NCI-H1436 (cell line): ENCODE results near the gene PAK1.

Experiments
- DNase-seq: peaks from one replicate; lab custom pipeline; 2025; lab: John Stamatoyannopoulos, UW

PAK1 gene

GRCh38 chr11:77435972-77436371, 37.9 kb downstream of the PAK1 start:
- no peak for DNase-seq

DNA sequence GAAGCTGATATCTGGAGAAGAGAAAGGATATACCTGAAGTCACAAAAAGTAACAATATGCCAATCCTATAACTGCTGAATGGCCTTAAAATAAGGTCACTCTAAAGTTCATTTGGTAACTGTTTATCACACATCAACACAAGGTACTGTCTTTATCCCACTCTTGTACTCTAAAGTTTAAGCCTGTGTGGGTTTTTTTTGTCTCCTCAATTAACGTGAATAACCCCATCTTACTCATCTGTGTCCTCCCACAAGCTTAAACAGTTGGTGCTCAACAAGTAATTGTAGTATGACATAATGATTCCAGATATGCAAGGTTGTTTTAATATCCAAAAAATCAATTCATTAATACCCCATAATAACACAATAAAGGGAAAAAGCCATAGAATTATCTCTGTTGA, 42.1 kb downstream of the PAK1 start:
- no peak for DNase-seq

- no peak for DNase-seq
These were observed 45.3 kb downstream of the PAK1 start for GRCh38 chr11:77428598-77428997.

DNA sequence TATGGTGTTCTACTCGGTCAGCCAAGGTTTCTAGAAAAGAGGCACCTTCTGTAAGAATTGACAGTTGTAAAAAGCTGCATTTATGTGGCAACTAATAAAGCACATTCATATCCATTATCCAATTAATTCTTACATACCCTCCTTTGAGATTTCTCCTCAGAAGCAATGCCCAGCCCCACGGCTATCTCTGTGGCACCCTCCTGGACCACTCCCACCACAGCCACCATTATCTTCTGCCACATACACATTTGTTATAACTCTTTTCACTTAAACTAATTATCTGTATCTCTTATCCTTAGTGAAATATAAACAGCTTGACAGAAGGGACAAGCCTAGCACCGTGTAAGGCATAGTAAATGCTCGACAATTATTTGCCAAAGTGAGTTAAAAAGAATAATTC, 48.5 kb downstream of the PAK1 start:
- no peak for DNase-seq

- no peak for DNase-seq
These were observed 49.2 kb downstream of the PAK1 start for GRCh38 chr11:77424644-77425043.

DNA sequence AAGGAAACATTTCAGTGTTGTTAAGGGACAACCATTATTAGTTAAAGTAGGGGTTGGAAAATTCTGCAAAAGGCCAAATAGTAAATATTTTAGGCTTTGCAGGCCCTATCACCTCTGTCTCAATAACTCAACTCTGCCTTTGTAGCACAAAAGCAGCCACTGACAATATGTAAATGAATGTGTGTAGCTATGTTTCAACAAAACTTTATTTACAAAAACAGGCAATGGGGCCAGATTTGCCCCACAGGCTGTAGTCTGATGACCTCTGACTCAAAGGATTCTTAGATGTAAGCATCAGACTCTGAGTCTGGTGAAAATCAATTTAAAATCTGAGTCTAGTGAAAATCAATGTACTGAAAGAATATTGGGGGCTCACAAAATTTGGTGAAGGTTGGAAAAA, 50.3 kb downstream of the PAK1 start:
- DNase-seq = no peak

GRCh38 chr11:77422687-77423086, 51.2 kb downstream of the PAK1 start:
- DNase-seq = no peak

- DNase-seq = no peak
These were observed 52.7 kb downstream of the PAK1 start for GRCh38 chr11:77421041-77421723.

DNA sequence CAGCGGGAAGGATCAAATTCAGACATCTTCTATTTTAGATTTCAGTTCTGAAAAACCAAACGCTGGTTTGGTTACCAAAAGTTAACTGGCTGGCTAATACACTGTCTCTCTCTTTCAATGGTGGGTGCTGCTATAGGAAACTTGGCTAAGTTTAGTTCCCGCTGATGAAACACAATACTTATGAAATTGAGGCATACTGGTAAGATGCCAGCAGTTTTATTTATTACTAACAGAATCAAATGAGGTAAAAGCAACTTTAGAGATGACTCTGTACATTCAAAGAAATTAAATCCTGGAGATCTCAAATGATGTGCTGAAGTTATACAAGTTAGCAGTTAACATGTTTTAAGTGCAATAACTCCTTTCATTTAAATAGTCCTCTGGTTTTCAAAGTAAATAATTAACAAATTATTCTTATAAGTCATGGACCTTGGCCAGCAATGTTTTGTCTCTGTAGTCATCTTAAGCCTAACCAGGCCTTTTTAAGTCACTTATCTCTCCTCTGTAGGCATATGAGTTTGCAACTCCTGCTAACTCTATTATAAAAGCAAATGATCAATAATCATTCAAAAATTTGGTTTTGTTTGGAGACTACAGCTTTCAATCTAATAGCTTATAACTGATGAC, 54.8 kb downstream of the PAK1 start:
- no peak for DNase-seq

GRCh38 chr11:77418155-77418970, 55.5 kb downstream of the PAK1 start:
- no peak for DNase-seq

GRCh38 chr11:77416357-77416756, 57.5 kb downstream of the PAK1 start:
- DNase-seq = no peak

DNA sequence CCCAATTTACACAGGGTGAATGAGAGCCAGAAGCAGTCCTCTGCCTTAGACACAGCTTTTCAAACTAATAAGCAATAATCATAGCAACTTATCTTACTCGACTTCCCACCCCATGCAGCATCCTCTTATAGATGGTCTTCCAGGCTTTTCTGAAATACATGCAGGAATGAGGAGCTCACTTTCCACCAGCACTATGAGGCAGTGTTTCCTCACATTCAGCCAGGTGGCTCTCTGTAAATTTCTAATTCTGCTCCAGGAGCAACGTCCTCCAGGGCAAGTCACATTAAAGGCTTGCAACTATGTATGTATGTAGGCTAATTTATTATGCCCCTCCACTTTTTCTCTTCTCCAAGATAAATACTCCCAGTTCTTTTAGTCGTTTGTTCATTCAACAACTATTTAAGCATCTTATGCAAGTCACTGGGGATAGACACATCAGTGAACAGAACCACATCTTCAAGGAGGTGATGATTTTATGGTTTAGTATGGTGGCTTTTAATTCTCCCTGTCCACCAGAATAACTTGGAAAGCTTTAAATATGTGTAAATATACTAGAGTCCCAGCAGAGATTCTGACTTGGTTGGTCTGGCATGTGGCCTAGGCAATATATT, 59.9 kb downstream of the PAK1 start:
- no peak for DNase-seq

DNA sequence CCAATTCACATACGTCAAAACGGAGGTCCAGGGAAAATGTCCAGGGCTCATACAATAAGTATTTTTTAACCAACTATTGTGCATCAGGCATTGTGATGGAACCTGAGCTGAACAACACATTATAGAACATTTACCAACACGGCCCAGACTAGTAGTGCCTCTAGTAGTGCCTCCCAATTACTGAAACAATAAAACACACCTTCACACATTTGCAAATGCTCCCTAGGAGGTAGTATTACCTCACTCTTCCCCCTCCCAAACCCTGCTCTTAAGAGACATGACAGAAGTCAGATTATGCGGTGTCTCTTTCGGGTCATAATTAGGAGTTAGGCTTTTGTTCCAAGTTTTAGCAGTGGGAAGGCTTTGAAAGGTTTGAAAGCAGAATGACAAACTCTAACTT, 61.1 kb downstream of the PAK1 start:
- DNase-seq = no peak

DNA sequence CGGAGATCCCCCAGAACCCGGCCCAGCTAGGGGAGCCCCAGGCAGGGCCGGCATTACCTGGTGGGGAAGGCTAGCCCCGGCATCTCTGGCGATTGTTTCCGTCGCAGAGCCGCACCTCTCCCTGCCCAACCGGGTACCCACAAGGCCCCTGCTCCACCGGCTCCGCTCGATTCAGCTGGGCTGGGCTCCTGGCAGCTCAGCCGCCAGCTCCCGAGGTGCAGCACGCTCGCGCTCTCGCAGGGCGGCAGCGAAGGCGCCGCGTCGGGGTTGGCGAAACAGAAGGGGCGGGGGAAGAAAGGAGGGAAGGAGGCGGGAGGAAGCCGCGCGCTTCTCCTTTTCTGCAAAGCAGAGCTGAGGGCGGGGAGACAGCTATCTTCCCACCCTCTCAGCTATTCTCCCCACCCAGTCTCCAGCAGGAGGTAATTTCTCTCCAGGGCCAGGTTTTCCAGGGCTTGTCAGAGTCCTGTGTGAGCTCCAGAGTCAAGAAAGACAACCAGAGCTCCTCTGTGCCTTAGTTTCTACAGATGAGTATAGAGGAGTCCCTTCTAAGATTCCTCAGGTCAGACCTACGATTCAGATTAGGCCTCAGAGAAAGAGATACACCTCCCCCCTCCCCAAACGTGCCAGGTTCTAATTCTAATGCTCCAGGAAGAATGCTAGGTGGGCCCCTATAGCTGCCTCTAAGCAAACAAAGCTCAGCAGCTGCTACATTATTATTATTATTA, 62.0 kb downstream of the PAK1 start:
- peak; percentile 52 for DNase-seq

DNA sequence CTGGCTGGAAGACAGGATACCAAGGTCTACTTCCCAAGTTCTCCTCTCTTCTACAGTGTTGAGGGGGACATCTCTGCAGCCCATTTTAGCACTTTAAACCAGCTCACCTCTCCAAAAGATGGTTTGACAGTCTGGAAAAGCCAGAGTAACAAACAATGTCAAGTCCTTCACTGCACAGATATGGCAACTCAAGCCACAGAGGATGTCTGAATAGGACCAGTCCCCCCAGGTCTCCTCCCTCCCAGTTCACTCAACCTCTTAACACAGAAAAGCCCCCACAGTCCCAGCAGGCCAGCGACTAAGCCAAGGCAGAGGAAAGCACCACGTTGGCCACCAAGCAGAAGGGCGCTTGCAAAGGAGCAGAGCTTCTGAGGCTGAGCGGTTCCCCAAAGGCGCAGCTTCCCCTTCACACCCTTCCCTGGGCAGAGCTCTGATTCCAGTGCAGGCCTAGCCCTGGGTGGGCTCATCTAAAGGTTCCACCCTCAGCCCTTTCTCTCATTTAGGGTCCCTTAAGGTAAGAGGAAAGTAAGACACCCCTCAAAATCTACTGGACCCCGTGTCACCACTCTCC, 62.7 kb downstream of the PAK1 start:
- no peak for DNase-seq

- no peak for DNase-seq
These were observed 63.6 kb downstream of the PAK1 start for GRCh38 chr11:77410076-77410827.

GRCh38 chr11:77409046-77409445, 64.8 kb downstream of the PAK1 start:
- no peak for DNase-seq

GRCh38 chr11:77407613-77408012, 66.3 kb downstream of the PAK1 start:
- peak; percentile 16 for DNase-seq

DNA sequence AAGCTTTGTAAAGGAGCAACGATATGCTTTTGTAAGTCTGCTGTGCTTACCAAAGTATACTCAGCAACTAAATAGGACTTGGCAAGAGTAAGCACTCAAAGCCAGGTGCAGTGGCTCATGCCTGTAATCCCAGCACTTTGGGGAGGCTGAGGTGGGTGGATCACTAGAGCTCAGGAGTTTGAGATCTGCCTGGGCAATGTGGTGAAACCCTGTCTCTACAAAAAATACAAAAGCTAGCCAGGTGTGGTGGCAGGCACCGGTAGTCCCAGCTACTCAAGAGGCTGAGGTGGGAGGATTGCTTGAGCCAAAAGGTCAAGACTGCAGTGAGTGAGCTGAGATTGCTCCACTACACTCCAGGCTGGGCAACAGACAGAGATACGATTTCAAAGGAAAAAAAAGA, 67.5 kb downstream of the PAK1 start:
- peak; percentile 53 for DNase-seq

- DNase-seq = no peak
These were observed 70.7 kb downstream of the PAK1 start for GRCh38 chr11:77403211-77403610.

- peak; percentile 52 for DNase-seq
These were observed 71.7 kb downstream of the PAK1 start for GRCh38 chr11:77402218-77402556.
